H1 (cell line): ENCODE data around the gene SLC16A6.
"Not testable (repeated sequence)": the region's sequence is repeated elsewhere in the genome, so short reads cannot be mapped to it uniquely, and the experiment has no call there.

Experiments used
- BCL11A ChIP-seq, 2 experiments: IDR thresholded peaks; one replicate each; pipeline ENCODE4 v1.6.1; 2011; ENCODE audit warnings: low read depth in 2 of 2, low read length in 2 of 2, mild to moderate bottlenecking in 2 of 2
- CHD1 ChIP-seq: IDR thresholded peaks from 2 replicates; pipeline ENCODE4 v1.6.1; 2012; ENCODE audit warnings: low read depth, low read length, improper control_type of control experiment
- CHD7 ChIP-seq: fragments of 300-600 bp; sonication (generic); IDR thresholded peaks from 2 replicates; pipeline ENCODE4 v1.7.1; 2012; ENCODE audit warnings: low read length, moderate library complexity, mild to moderate bottlenecking, inconsistent platforms; ENCODE audit not compliant: insufficient replicate concordance
- CTCF ChIP-seq, 3 experiments: IDR thresholded peaks; 1 replicate in 2 of 3; 2 replicates in 1 of 3; pipeline versions ENCODE4 v1.5.1 to v1.6.1; 2011; ENCODE audit warnings: low read length in 3 of 3, mild to moderate bottlenecking in 3 of 3, inconsistent platforms in 2 of 3, low read depth in 1 of 3, moderate library complexity in 1 of 3; ENCODE audit not compliant: insufficient read depth in 1 of 3; ENCODE audit errors: control extremely low read depth in 1 of 3
- EP300 ChIP-seq, 2 experiments: IDR thresholded peaks; 1 replicate in 1 of 2; 2 replicates in 1 of 2; pipeline ENCODE4 v1.6.1; 2011 to 2012; ENCODE audit warnings: low read depth in 2 of 2, low read length in 2 of 2, mild to moderate bottlenecking in 2 of 2, borderline replicate concordance in 1 of 2, inconsistent platforms in 1 of 2, moderate library complexity in 1 of 2
- EZH2 ChIP-seq: fragments of 200-600 bp; sonication (generic); IDR thresholded peaks from 2 replicates; pipeline ENCODE4 v1.7.1; 2012; ENCODE audit warnings: low read depth, mild to moderate bottlenecking, moderate library complexity, low read length, inconsistent platforms; ENCODE audit not compliant: severe bottlenecking
- FOSL1 ChIP-seq: IDR thresholded peaks from 2 replicates; pipeline ENCODE4 v1.6.1; 2011; ENCODE audit warnings: mild to moderate bottlenecking, low read depth, low read length, moderate library complexity; ENCODE audit not compliant: insufficient read depth
- POLR2A ChIP-seq, 2 experiments: IDR thresholded peaks; 1 replicate in 1 of 2; 2 replicates in 1 of 2; pipeline ENCODE4 v1.6.1; 2011; ENCODE audit warnings: low read depth in 2 of 2, low read length in 2 of 2, mild to moderate bottlenecking in 2 of 2; ENCODE audit errors: control extremely low read depth in 1 of 2
- RNF2 ChIP-seq: fragments of 200-900, 300-1000 bp; sonication (generic); IDR thresholded peaks from 2 replicates; pipeline ENCODE4 v1.7.1; 2016; ENCODE audit warnings: borderline replicate concordance, low read depth, mild to moderate bottlenecking, antibody characterized with exemption, low read length; ENCODE audit not compliant: poor library complexity, severe bottlenecking; ENCODE audit errors: missing control alignments
- TBP ChIP-seq: IDR thresholded peaks from 2 replicates; pipeline ENCODE4 v1.6.1; 2011; ENCODE audit warnings: low read depth, low read length, improper control_type of control experiment
- TEAD4 ChIP-seq: IDR thresholded peaks from 2 replicates; pipeline ENCODE4 v1.6.1; 2012; ENCODE audit warnings: low read depth, low read length, inconsistent platforms, mixed read lengths
- YY1 ChIP-seq: IDR thresholded peaks from 2 replicates; pipeline ENCODE4 v1.6.1; 2011; ENCODE audit warnings: low read depth, mild to moderate bottlenecking, low read length

DNA sequence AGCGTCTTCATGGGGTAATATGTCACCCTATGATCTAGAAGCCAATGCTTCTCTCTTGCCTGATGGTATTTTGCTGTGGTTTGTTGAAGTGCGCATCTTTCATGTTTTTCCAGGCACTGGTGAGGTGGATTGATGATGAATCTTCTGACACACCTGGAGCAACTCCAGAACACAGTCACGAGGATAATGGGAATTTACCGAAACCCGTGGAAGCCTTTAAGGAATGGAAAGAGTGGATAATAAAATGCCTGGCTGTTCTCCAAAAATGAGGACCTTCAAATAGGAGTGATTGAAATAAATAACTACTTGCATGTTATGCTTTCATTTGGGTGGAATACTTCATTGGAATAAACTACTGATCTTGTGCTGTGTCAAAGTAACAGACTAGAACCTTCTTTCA lies 34.2 kb downstream of the SLC16A6 start:
- not testable (repeated sequence) for TF ChIP-seq CTCF (IDR thresholded peaks at IDR 0.05; ENCODE audit: control extremely low read depth in 1 of 3, insufficient read depth in 1 of 3, low read depth in 1 of 3, low read length in 3 of 3); FOSL1; YY1; CHD1; EZH2; CHD7; RNF2; BCL11A (IDR thresholded peaks at IDR 0.05; ENCODE audit: low read depth in 2 of 2, low read length in 2 of 2); EP300 (IDR thresholded peaks at IDR 0.05; ENCODE audit: borderline replicate concordance in 1 of 2, low read depth in 2 of 2, low read length in 2 of 2); TBP; POLR2A (IDR thresholded peaks at IDR 0.05; ENCODE audit: control extremely low read depth in 1 of 2, low read depth in 2 of 2, low read length in 2 of 2); TEAD4
